ENCODE measurements around the gene CLDN7. TPM values are rescaled to one million over a fixed set of nuclear protein-coding genes. Genes with fewer than 3 reads are reported as not detected.

The CLDN7 gene
- total RNA-seq, 1 donor from 2014 or later: 248 TPM

GRCh38 chr17:7224661-7225111 is 37.6 kb downstream of the CLDN7 start:
- Histone ChIP-seq H3K4me3 (ENCODE audit: low read depth, low read length) (no peak overlapping the region), H3K36me3 (ENCODE audit: control insufficient read depth, insufficient read depth, low read length) (peaks cover 7% of the 10 kb centered on the region), H3K27me3 (ENCODE audit: control insufficient read depth, insufficient read depth, low read length) (no peaks in the 10 kb centered on the region)
- TF ChIP-seq CTCF (IDR thresholded peaks at IDR 0.05; ENCODE audit: insufficient read depth, low read length, poor library complexity, severe bottlenecking): no peak
- DNase-seq (ENCODE audit: low read depth): no peak

- no peak overlapping the region for H3K4me3 ChIP-seq (ENCODE audit: low read depth, low read length)
- H3K36me3 ChIP-seq (ENCODE audit: control insufficient read depth, insufficient read depth, low read length): peaks cover 5% of the 10 kb centered on the region
- TF ChIP-seq CTCF (IDR thresholded peaks at IDR 0.05; ENCODE audit: insufficient read depth, low read length, poor library complexity, severe bottlenecking): no peak
- H3K27me3 ChIP-seq (ENCODE audit: control insufficient read depth, insufficient read depth, low read length): no peaks in the 10 kb centered on the region
- no peak for DNase-seq (ENCODE audit: low read depth)
These were observed 38.2 kb downstream of the CLDN7 start for GRCh38 chr17:7224110-7224509.

GRCh38 chr17:7223375-7223774 is 38.9 kb downstream of the CLDN7 start:
- no peak for DNase-seq (ENCODE audit: low read depth)
- peaks cover 5% of the 10 kb centered on the region for H3K36me3 ChIP-seq (ENCODE audit: control insufficient read depth, insufficient read depth, low read length)
- no peaks in the 10 kb centered on the region for H3K27me3 ChIP-seq (ENCODE audit: control insufficient read depth, insufficient read depth, low read length)
- no peak for TF ChIP-seq CTCF (IDR thresholded peaks at IDR 0.05; ENCODE audit: insufficient read depth, low read length, poor library complexity, severe bottlenecking)
- H3K4me3 ChIP-seq (ENCODE audit: low read depth, low read length): no peak overlapping the region

GRCh38 chr17:7222972-7223292 is 39.3 kb downstream of the CLDN7 start:
- DNase-seq (ENCODE audit: low read depth): no peak
- Histone ChIP-seq H3K27me3 (ENCODE audit: control insufficient read depth, insufficient read depth, low read length) (no peaks in the 10 kb centered on the region), H3K36me3 (ENCODE audit: control insufficient read depth, insufficient read depth, low read length) (peaks cover 5% of the 10 kb centered on the region), H3K4me3 (ENCODE audit: low read depth, low read length) (no peak overlapping the region)
- TF ChIP-seq CTCF (IDR thresholded peaks at IDR 0.05; ENCODE audit: insufficient read depth, low read length, poor library complexity, severe bottlenecking): no peak

GRCh38 chr17:7222093-7222971 is 39.9 kb downstream of the CLDN7 start:
- Histone ChIP-seq H3K4me3 (ENCODE audit: low read depth, low read length) (no peak overlapping the region), H3K27me3 (ENCODE audit: control insufficient read depth, insufficient read depth, low read length) (no peaks in the 10 kb centered on the region), H3K36me3 (ENCODE audit: control insufficient read depth, insufficient read depth, low read length) (peaks cover 5% of the 10 kb centered on the region)
- DNase-seq (ENCODE audit: low read depth): no peak
- TF ChIP-seq CTCF (IDR thresholded peaks at IDR 0.05; ENCODE audit: insufficient read depth, low read length, poor library complexity, severe bottlenecking): no peak
